ENCODE measurements around the gene TVP23A.
"Not testable (repeated sequence)": the region's sequence is repeated elsewhere in the genome, so short reads cannot be mapped to it uniquely, and the experiment has no call there.

The TVP23A gene

GRCh38 chr16:10836174-10836853 is 17.7 kb upstream of the TVP23A start:
- DNase-seq (ENCODE audit: low read depth) = no peak
- no peak overlapping the region for H3K4me3 ChIP-seq (replicated peaks; ENCODE audit: low read depth, low read length)
- TF ChIP-seq, protein P1, sequence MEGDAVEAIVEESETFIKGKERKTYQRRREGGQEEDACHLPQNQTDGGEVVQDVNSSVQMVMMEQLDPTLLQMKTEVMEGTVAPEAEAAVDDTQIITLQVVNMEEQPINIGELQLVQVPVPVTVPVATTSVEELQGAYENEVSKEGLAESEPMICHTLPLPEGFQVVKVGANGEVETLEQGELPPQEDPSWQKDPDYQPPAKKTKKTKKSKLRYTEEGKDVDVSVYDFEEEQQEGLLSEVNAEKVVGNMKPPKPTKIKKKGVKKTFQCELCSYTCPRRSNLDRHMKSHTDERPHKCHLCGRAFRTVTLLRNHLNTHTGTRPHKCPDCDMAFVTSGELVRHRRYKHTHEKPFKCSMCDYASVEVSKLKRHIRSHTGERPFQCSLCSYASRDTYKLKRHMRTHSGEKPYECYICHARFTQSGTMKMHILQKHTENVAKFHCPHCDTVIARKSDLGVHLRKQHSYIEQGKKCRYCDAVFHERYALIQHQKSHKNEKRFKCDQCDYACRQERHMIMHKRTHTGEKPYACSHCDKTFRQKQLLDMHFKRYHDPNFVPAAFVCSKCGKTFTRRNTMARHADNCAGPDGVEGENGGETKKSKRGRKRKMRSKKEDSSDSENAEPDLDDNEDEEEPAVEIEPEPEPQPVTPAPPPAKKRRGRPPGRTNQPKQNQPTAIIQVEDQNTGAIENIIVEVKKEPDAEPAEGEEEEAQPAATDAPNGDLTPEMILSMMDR (IDR thresholded peaks at IDR 0.05; ENCODE audit: low read length, missing control alignments) = no peak

- no peak overlapping the region for H3K4me3 ChIP-seq (replicated peaks; ENCODE audit: low read depth, low read length)
- no peak for DNase-seq (ENCODE audit: low read depth)
- TF ChIP-seq, protein P1 (IDR thresholded peaks at IDR 0.05; ENCODE audit: low read length, missing control alignments) = no peak
Observed at GRCh38 chr16:10835281-10835931, 16.8 kb upstream of the TVP23A start.

- TF ChIP-seq, protein P1 (IDR thresholded peaks at IDR 0.05; ENCODE audit: low read length, missing control alignments) = no peak
Observed at GRCh38 chr16:10834766-10835165, 16.2 kb upstream of the TVP23A start.

GRCh38 chr16:10834130-10834529 is 15.5 kb upstream of the TVP23A start:
- TF ChIP-seq, protein P1 (IDR thresholded peaks at IDR 0.05; ENCODE audit: low read length, missing control alignments) = no peak
- DNase-seq (ENCODE audit: low read depth) = no peak
- no peak overlapping the region for H3K4me3 ChIP-seq (replicated peaks; ENCODE audit: low read depth, low read length)

More at GRCh38 chr16:10834766-10835165, 16.2 kb upstream of the TVP23A start:
- no peak overlapping the region for H3K4me3 ChIP-seq (replicated peaks; ENCODE audit: low read depth, low read length)
- no peak for DNase-seq (ENCODE audit: low read depth)

- TF ChIP-seq, protein P1 (IDR thresholded peaks at IDR 0.05; ENCODE audit: low read length, missing control alignments) = no peak
- H3K4me3 ChIP-seq (replicated peaks; ENCODE audit: low read depth, low read length) = no peak overlapping the region
- no peak for DNase-seq (ENCODE audit: low read depth)
Observed at GRCh38 chr16:10833271-10833670, 14.7 kb upstream of the TVP23A start.

DNA sequence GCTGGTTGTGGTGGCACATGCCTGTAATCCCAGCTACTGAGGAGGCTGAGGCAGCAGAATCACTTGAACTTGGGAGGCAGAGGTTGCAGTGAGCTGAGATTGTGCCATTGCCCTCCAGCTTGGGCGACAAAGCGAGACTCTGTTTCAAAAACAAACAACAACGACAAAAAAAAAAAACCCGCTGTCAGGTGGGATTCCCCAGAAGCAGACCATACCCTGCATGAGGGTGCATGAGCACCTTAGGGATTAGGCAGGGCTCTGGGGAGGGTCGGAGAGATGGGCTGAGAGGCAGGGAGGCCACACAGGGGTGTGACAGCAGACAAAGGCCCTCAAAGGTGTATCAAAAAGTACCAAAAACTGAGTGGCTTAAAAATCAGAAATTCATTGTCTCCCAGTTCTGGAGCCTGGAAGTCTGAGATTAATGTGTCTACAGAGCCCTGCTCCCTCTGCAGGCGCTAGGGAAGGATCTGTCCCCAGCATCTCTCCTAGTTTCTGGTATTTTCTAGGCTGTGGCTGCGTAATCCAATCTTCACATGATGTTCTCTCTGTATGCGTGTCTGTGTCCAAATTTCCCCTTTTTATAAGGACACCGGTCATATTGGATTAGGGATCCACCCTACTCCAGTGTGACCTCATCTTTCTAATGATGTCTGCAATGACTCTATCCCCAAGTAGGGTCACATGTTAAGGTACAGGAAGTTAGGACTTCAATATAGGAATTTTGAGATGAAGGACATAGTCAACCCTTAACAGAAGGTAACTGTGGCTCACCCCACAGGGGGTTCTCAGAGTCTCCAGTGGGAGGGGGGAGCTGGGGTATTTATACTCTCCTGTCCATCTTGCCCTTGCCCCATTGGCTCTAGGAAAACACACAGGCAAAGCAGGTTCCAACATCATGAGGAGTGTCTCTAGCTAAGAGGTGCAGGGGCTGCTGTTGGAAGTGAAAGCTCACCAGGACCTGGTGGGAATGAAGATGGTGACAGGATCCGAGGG is 13.6 kb upstream of the TVP23A start:
- no peak for DNase-seq (ENCODE audit: low read depth)
- H3K4me3 ChIP-seq (replicated peaks; ENCODE audit: low read depth, low read length) = no peak overlapping the region
- TF ChIP-seq, protein P1 (IDR thresholded peaks at IDR 0.05; ENCODE audit: low read length, missing control alignments) = no peak

- H3K4me3 ChIP-seq (replicated peaks; ENCODE audit: low read depth, low read length); DNase-seq (ENCODE audit: low read depth): not testable (repeated sequence)
Observed at GRCh38 chr16:10830240-10830639, 11.6 kb upstream of the TVP23A start.

- H3K4me3 ChIP-seq (replicated peaks; ENCODE audit: low read depth, low read length) = not testable (repeated sequence)
- peak; percentile 1 for DNase-seq (ENCODE audit: low read depth)
Observed at GRCh38 chr16:10829390-10830098, 10.9 kb upstream of the TVP23A start.

Measured in fibroblast of pulmonary artery (primary cell).